ENCODE results near the gene SAFB2.

The SAFB2 gene

DNA sequence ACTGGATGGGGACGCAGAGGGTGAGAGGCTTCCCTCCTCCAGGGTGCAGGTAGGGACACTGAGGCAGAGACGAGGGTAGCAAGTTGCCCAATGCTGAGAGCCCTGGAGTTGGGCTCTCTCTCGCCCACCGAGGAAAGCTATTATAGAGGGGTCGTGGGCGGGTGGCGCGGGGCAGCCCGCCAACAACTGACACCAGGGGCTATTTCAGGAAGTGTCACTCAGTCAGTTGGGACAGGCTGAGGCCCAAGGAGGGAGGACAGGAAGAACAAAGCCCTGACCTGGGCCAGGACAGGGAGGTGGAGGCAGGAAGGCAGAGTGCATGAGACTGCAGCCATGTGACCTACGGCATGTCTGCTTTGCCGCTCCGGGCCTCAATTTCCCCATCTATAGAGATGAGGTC is 84.7 kb downstream of the SAFB2 start:
- DNase-seq, result no peak
